Lower leg skin (tissue), 4 donors: ENCODE measurements around the gene NSFL1C. TPM values are rescaled to one million over a fixed set of nuclear protein-coding genes. Genes with fewer than 3 reads are reported as not detected.
A peak's percentile ranks its signal among the peaks of the same experiment; 100 is the strongest.

Source experiments
- DNase-seq, 2 donors: peaks; one replicate each; pipeline ENCODE4 v3.0.0-alpha.2; 2019; ENCODE audit warnings: low spot score in 2 of 2
- H3K4me3 ChIP-seq: fragments of 200-600 bp; sonication (generic); 2 replicates; pipeline ENCODE4 v1.5.1; 2017; ENCODE audit warnings: mild to moderate bottlenecking, low read depth; ENCODE audit not compliant: poor library complexity, severe bottlenecking
- CTCF ChIP-seq, 3 donors: fragments of 450-650 bp; IDR thresholded peaks; one replicate each; pipeline ENCODE4 v1.5.1; 2016; ENCODE audit warnings: antibody characterized with exemption in 3 of 3, mild to moderate bottlenecking in 3 of 3, moderate library complexity in 2 of 3
- POLR2A ChIP-seq, 2 donors: fragments of 450-650 bp; IDR thresholded peaks; one replicate each; pipeline ENCODE4 v1.6.1; 2016 to 2017; ENCODE audit warnings: antibody characterized with exemption in 2 of 2, mild to moderate bottlenecking in 1 of 2, moderate library complexity in 1 of 2
- WGBS, 2 donors: methylation state at CpG; one replicate each; pipeline ENCODE4 v1.1.5; 2018; 5-methylcytosine and 5-hydroxymethylcytosine counted together
- intact Hi-C: fragments of 100-400 bp; cut with DNase I; formaldehyde crosslinking; loops from one replicate; pipeline ENCODE4 v1.15.0; 2023; ENCODE audit warnings: low total_unique reads
- total RNA-seq, 4 donors: library from RNA; depleted of rRNA; stranded (reverse); fragments of >200 nt; gene quantifications; one replicate each; pipeline ENCODE4 v1.1.0, GENCODE V29; 2016

Gene NSFL1C
- total RNA-seq, 4 donors from 2014 or later: 56.9 to 76.2 (median 63.5) TPM

GRCh38 chr20:1440024-1440423 lies 26.6 kb downstream of the NSFL1C start:
- intact Hi-C loops: no loop called here
- no peak for TF ChIP-seq CTCF (IDR thresholded peaks at IDR 0.05)
- no peak for TF ChIP-seq POLR2A (IDR thresholded peaks at IDR 0.05)
- WGBS, 2 donors: 67 to 83% methylated on average over 6 of the region's 6 CpGs
- DNase-seq: no peak
- no peak overlapping the region for H3K4me3 ChIP-seq

GRCh38 chr20:1438361-1438760 lies 28.3 kb downstream of the NSFL1C start:
- intact Hi-C loops: loop anchor here (5.0 kb wide), 1 partner anchor 126 kb away; no protein-coding TSS in a partner anchor
- TF ChIP-seq CTCF (IDR thresholded peaks at IDR 0.05) (no peak), POLR2A (IDR thresholded peaks at IDR 0.05) (no peak)
- no peak for DNase-seq
- H3K4me3 ChIP-seq: no peak overlapping the region
- 0 to 93% methylated on average over 1 of the region's 1 CpG for WGBS, 2 donors

- no peak for TF ChIP-seq POLR2A (IDR thresholded peaks at IDR 0.05)
- peak in 1 of 3 donors; percentile 79 for TF ChIP-seq CTCF (IDR thresholded peaks at IDR 0.05)
- no peak overlapping the region for H3K4me3 ChIP-seq
- WGBS, 2 donors: 31 to 38% methylated on average over 5 of the region's 5 CpGs
- peak; percentile 50 to 94 for DNase-seq
- intact Hi-C loops: loop anchor here (5.0 kb wide), 1 partner anchor 125 kb away; no protein-coding TSS in a partner anchor
These were observed 29.3 kb downstream of the NSFL1C start for GRCh38 chr20:1437235-1437904.

- H3K4me3 ChIP-seq: no peak overlapping the region
- whole genome bisulfite sequencing, 2 donors: 91 to 92% methylated on average over 8 of the region's 8 CpGs
- intact Hi-C loops: loop anchor here (5.0 kb wide), 1 partner anchor 124 kb away; no protein-coding TSS in a partner anchor
- TF ChIP-seq CTCF (IDR thresholded peaks at IDR 0.05): no peak
- TF ChIP-seq POLR2A (IDR thresholded peaks at IDR 0.05): no peak
- no peak for DNase-seq
These were observed 30.4 kb downstream of the NSFL1C start for GRCh38 chr20:1436263-1436662.

- TF ChIP-seq POLR2A (IDR thresholded peaks at IDR 0.05): no peak
- TF ChIP-seq CTCF (IDR thresholded peaks at IDR 0.05): no peak
- no peak overlapping the region for H3K4me3 ChIP-seq
- intact Hi-C loops: loop anchor here (5.0 kb wide), 1 partner anchor 123 kb away; no protein-coding TSS in a partner anchor
- no peak for DNase-seq
These were observed 31.3 kb downstream of the NSFL1C start for GRCh38 chr20:1435337-1435699.
